ENCODE measurements around the gene CACNA1B.

The CACNA1B gene

GRCh38 chr9:137963525-137963924, 85.9 kb downstream of the CACNA1B start:
- TF ChIP-seq CTCF (IDR thresholded peaks at IDR 0.05) (no peak), ZFX (IDR thresholded peaks at IDR 0.05; ENCODE audit: borderline replicate concordance) (no peak)

GRCh38 chr9:137965177-137965795, 87.7 kb downstream of the CACNA1B start:
- no peak overlapping the region for H3K27ac ChIP-seq
- TF ChIP-seq CTCF (IDR thresholded peaks at IDR 0.05) (no peak), ZFX (IDR thresholded peaks at IDR 0.05; ENCODE audit: borderline replicate concordance) (no peak)

More at GRCh38 chr9:137963525-137963924, 85.9 kb downstream of the CACNA1B start:
- no peak overlapping the region for H3K27ac ChIP-seq

- TF ChIP-seq CTCF (IDR thresholded peaks at IDR 0.05), result no peak
- no peak for TF ChIP-seq ZFX (IDR thresholded peaks at IDR 0.05; ENCODE audit: borderline replicate concordance)
- no peak overlapping the region for H3K27ac ChIP-seq
Observed at GRCh38 chr9:137967280-137967953, 89.8 kb downstream of the CACNA1B start.

GRCh38 chr9:137968235-137968634, 90.7 kb downstream of the CACNA1B start:
- TF ChIP-seq ZFX (IDR thresholded peaks at IDR 0.05; ENCODE audit: borderline replicate concordance), result no peak
- TF ChIP-seq CTCF (IDR thresholded peaks at IDR 0.05), result no peak
- H3K27ac ChIP-seq, result no peak overlapping the region

GRCh38 chr9:137969008-137969407, 91.4 kb downstream of the CACNA1B start:
- no peak for TF ChIP-seq ZFX (IDR thresholded peaks at IDR 0.05; ENCODE audit: borderline replicate concordance)
- TF ChIP-seq CTCF (IDR thresholded peaks at IDR 0.05), result no peak
- H3K27ac ChIP-seq, result no peak overlapping the region

- H3K27ac ChIP-seq, result no peak overlapping the region
- TF ChIP-seq CTCF (IDR thresholded peaks at IDR 0.05), result no peak
- no peak for TF ChIP-seq ZFX (IDR thresholded peaks at IDR 0.05; ENCODE audit: borderline replicate concordance)
Observed at GRCh38 chr9:137969685-137970084, 92.1 kb downstream of the CACNA1B start.

- no peak overlapping the region for H3K27ac ChIP-seq
- TF ChIP-seq CTCF (IDR thresholded peaks at IDR 0.05) (no peak), ZFX (IDR thresholded peaks at IDR 0.05; ENCODE audit: borderline replicate concordance) (no peak)
Observed at GRCh38 chr9:137970098-137970497, 92.5 kb downstream of the CACNA1B start.
